ENCODE results near the gene SYT9. TPM values are rescaled to one million over a fixed set of nuclear protein-coding genes. Genes with fewer than 3 reads are reported as not detected.
A peak's percentile ranks its signal among the peaks of the same experiment; 100 is the strongest.

SYT9 gene
- total RNA-seq, 2 donors from 2014 or later: 0.81 to 2.2 TPM

DNA sequence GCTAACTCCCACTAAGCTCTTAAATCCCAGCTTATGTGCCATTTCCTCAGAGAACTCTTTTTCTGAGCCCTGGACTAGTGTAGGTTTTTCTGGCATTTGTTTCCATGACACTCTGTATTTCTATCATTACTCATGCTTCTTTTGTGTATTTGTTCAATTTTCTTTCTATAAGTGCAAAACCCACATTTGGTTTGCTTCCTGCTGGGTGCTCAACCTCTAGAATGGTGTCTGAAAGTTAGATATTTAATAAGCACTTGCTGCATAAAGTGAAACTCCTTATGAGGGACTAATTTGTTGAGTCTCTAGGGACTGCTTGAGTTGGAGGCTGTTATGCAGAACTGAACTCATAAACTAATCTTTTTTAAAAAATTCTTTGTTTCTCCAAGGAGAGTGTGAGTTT is 68.6 kb downstream of the SYT9 start:
- Mint-ChIP-seq H3K4me3 (no peak overlapping the region), H3K27ac (no peak overlapping the region), H3K4me1 (peaks cover 9% of the 10 kb centered on the region), H3K9me3 (no peaks in the 10 kb centered on the region), H3K27me3 (ENCODE audit: insufficient read depth) (no peaks in the 10 kb centered on the region), H3K36me3 (ENCODE audit: low read depth) (no peaks in the 10 kb centered on the region)
- Histone ChIP-seq H3K4me3 (ENCODE audit: low read length) (no peak overlapping the region), H3K36me3 (ENCODE audit: control insufficient read depth, insufficient read depth, low read length) (no peaks in the 10 kb centered on the region), H3K9me3 (ENCODE audit: control insufficient read depth, low read length) (no peaks in the 10 kb centered on the region), H3K27ac (ENCODE audit: low read depth, low read length) (no peak overlapping the region), H3K9ac (ENCODE audit: extremely low read depth, low read length, poor library complexity, severe bottlenecking) (no peak overlapping the region), H3K27me3 (ENCODE audit: control insufficient read depth, insufficient read depth, low read length, poor library complexity, severe bottlenecking) (no peaks in the 10 kb centered on the region), H3K4me1 (ENCODE audit: control insufficient read depth, insufficient read depth, low read length) (peaks cover 5% of the 10 kb centered on the region)
- TF ChIP-seq, protein P1, sequence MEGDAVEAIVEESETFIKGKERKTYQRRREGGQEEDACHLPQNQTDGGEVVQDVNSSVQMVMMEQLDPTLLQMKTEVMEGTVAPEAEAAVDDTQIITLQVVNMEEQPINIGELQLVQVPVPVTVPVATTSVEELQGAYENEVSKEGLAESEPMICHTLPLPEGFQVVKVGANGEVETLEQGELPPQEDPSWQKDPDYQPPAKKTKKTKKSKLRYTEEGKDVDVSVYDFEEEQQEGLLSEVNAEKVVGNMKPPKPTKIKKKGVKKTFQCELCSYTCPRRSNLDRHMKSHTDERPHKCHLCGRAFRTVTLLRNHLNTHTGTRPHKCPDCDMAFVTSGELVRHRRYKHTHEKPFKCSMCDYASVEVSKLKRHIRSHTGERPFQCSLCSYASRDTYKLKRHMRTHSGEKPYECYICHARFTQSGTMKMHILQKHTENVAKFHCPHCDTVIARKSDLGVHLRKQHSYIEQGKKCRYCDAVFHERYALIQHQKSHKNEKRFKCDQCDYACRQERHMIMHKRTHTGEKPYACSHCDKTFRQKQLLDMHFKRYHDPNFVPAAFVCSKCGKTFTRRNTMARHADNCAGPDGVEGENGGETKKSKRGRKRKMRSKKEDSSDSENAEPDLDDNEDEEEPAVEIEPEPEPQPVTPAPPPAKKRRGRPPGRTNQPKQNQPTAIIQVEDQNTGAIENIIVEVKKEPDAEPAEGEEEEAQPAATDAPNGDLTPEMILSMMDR (conservative IDR thresholded peaks at IDR 0.05): no peak
- DNase-seq: no peak

DNA sequence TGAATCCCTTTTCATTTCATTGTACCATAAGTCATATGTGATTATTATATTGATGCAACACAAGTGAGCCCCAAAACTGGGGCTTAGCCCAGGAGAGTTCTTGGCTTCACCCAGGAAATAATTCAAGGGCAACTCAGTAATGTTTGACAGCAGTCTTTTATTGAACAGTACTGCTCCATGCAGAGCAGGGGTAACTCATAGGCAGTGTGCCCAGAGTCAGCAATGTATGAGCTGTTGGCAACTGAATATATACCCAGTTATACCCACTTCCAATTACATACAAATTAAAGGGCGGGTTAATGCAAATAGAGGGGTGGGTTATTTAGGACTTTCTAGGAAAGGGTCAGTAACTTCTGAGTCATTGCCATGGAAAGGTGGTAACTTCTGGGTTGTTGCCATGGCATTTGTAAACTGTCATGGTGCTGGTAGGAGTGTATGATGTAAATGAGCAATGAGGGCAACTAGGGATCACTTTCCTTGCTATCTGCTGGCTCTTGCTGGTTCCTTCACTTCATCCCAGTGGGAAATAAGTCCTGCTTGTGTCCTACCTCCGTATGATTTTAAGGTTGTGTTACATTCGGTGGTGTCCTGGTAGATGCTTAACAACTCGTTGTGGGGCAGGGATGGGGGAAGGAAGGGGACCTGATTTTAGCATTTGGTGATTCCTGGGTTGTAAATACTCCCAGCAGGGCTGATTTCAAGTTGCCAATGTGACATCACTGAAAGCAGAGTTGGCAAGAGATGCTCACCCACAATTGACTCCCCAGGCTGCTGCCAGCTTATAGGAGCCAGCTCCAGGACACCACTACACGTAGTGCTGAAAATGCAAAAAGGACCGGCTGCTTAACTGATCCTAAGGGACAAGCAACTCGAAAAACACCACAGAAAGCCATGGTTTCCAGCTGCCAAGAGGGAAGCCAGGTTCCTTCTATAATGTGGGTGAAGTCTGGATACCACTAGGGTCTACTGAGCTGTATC is 70.1 kb downstream of the SYT9 start:
- Histone ChIP-seq H3K4me3 (ENCODE audit: low read length) (no peak overlapping the region), H3K27me3 (ENCODE audit: control insufficient read depth, insufficient read depth, low read length, poor library complexity, severe bottlenecking) (no peaks in the 10 kb centered on the region), H3K4me1 (ENCODE audit: control insufficient read depth, insufficient read depth, low read length) (no peaks in the 10 kb centered on the region), H3K27ac (ENCODE audit: low read depth, low read length) (no peak overlapping the region), H3K9ac (ENCODE audit: extremely low read depth, low read length, poor library complexity, severe bottlenecking) (no peak overlapping the region), H3K9me3 (ENCODE audit: control insufficient read depth, low read length) (no peaks in the 10 kb centered on the region), H3K36me3 (ENCODE audit: control insufficient read depth, insufficient read depth, low read length) (no peaks in the 10 kb centered on the region)
- Mint-ChIP-seq H3K9me3 (no peaks in the 10 kb centered on the region), H3K4me3 (no peak overlapping the region), H3K27ac (no peak overlapping the region), H3K27me3 (ENCODE audit: insufficient read depth) (no peaks in the 10 kb centered on the region), H3K4me1 (peaks cover 3% of the 10 kb centered on the region), H3K36me3 (ENCODE audit: low read depth) (no peaks in the 10 kb centered on the region)
- TF ChIP-seq, protein P1 (conservative IDR thresholded peaks at IDR 0.05): no peak
- WGBS, 2 experiments (ENCODE audit: insufficient coverage in 1 of 2, insufficient read length in 1 of 2): 84 to 89% methylated on average over 6 to 7 of the region's 7 CpGs
- peak; percentile 51 for DNase-seq

DNA sequence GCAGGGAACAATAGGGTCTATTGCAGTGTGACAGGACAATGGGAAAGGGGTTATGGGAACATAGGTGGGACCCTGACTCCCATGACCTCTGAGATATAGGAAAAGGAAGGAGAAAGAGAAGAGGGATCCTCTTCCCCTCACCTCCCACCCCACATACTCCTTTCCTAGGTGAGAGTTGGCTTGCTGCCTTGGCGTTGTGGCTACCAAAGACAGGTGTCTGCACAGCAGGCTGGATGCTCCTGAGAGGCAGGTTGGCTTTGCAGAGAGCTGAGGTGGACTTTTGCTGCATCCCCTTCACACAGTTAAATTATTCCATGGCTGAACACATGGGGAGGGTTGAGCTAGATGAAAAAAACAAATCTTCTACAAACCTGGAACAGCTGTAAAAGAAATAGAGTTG is 80.7 kb downstream of the SYT9 start:
- Mint-ChIP-seq H3K36me3 (ENCODE audit: low read depth) (no peaks in the 10 kb centered on the region), H3K4me1 (no peaks in the 10 kb centered on the region), H3K4me3 (no peak overlapping the region), H3K27me3 (ENCODE audit: insufficient read depth) (peaks cover 2% of the 10 kb centered on the region), H3K9me3 (no peaks in the 10 kb centered on the region), H3K27ac (no peak overlapping the region)
- H3K4me3 ChIP-seq (ENCODE audit: low read length): no peak overlapping the region
- WGBS, 2 experiments (ENCODE audit: insufficient coverage in 1 of 2, insufficient read length in 1 of 2): 93% methylated on average over 1 of the region's 1 CpG; no CpG with 5 or more reads in 1 of the 2 experiments
- H3K27me3 ChIP-seq (ENCODE audit: control insufficient read depth, insufficient read depth, low read length, poor library complexity, severe bottlenecking): no peaks in the 10 kb centered on the region
- TF ChIP-seq, protein P1 (conservative IDR thresholded peaks at IDR 0.05): no peak
- no peaks in the 10 kb centered on the region for H3K36me3 ChIP-seq (ENCODE audit: control insufficient read depth, insufficient read depth, low read length)
- no peak for DNase-seq
- H3K9me3 ChIP-seq (ENCODE audit: control insufficient read depth, low read length): no peaks in the 10 kb centered on the region
- no peak overlapping the region for H3K9ac ChIP-seq (ENCODE audit: extremely low read depth, low read length, poor library complexity, severe bottlenecking)
- no peaks in the 10 kb centered on the region for H3K4me1 ChIP-seq (ENCODE audit: control insufficient read depth, insufficient read depth, low read length)
- no peak overlapping the region for H3K27ac ChIP-seq (ENCODE audit: low read depth, low read length)
